Activated T-helper 1 cell treated with anti-CD3 and anti-CD28 coated beads, Interleukin-2, amount 50 U/mL, for 16 hours (primary cell): Measurements from ENCODE around the gene RERGL.
"Not testable (repeated sequence)": the region's sequence is repeated elsewhere in the genome, so short reads cannot be mapped to it uniquely, and the experiment has no call there.

ENCODE experiments used
- DNase-seq, 2 donors: peaks; one replicate each; pipeline ENCODE4 v3.0.0-alpha.2; 2020; ENCODE audit warnings: low read depth in 1 of 2, low spot score in 1 of 2

The RERGL gene, protein sequence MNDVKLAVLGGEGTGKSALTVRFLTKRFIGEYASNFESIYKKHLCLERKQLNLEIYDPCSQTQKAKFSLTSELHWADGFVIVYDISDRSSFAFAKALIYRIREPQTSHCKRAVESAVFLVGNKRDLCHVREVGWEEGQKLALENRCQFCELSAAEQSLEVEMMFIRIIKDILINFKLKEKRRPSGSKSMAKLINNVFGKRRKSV

DNA sequence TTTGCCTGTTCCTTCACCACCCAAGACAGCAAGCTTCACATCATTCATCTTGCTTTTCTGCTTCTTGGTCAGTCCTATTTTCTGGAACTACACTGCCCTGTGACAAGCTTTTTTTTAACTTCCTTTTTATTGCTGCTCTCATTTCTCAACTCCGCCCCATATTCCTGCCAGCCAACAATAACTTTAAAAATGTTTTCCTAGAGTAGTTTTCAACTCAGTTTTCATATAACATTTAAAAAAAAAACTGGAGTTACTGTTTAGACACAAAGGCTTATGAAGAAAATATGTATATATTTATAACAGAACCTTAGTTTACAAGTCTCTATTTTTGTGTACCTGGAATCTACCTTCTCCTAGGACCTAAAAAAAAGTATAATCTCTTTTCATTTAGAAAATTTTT is at the start of gene RERGL:
RERGL (minus strand) TSS at position 101 of the 400 bp plus-strand sequence; CDS start at position 48, 53 bp downstream.
- no peak for DNase-seq

DNA sequence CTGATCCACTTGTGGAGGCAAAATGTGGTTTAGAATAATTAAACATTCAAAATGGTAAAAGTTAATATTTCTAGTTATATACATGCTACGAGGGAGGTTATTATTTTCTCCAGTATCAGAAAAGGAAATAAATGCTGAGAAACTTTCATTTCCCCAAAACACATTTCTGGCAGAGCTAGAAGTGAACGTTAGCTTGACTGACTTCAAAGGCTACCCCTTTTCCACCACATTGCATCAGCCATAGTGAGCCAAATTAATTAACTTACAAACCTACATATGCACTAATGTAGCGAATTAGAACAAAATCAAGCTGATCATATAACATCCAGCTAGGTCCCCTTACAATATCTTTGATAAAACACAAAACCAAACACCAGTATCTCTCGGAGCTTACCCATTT is 49.3 kb upstream of the RERGL start:
- no peak for DNase-seq

DNA sequence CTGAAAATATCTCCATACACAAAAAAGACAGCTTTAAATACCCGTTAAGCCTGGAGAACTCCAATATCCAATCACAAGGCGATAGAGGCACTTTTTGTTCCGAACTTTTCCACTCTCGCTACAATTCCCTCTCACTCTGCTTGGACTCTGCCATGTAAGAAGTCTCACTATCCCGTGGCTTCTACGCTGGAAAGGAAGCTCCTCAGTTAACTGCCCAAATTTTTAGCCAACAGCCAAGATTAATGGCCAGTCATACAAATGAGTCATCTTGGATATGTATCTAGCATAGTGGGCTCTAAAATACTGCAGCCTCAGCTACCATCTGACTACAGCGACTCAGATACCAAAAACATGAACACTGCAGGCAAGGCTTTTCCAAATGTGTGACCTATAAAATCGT is 45.5 kb upstream of the RERGL start:
- DNase-seq, result no peak

DNA sequence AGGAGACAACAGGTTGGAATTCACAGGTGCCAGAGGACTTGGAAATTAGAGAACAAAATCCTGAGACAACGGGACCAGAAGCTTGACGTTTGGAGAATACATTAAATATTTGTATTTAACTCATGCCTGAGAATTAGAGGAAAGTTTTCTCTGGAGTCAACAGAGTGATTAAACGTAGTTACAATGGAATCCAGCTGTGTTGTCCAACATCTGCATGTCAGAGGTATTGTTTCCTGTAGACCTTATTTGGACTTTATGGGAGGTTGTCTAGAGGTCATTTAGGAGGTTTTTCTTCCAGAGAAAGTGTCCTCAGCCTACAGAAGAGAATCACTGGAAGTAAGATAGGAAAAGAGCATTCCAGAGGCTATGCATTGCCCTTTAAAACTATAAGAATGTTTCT is 45.1 kb upstream of the RERGL start:
- DNase-seq, result no peak

DNA sequence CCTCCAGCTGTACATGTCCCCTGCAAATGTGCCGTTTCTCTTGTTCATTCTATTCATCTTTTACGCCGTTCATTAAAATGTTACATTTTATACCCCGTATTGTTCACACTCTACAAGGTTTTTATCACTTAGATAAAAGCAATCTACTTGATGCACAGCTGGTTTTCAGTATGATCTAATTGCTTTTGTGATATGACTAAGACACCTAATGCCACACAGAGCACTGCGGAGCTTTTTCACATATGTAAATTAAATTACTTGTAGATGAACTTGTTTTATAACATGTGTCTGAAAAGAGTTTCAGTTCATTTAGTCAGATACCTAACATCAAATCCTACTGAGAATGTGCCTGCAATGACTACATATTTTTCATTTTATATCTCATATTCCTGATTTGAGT is 40.9 kb upstream of the RERGL start:
- DNase-seq, result no peak

DNA sequence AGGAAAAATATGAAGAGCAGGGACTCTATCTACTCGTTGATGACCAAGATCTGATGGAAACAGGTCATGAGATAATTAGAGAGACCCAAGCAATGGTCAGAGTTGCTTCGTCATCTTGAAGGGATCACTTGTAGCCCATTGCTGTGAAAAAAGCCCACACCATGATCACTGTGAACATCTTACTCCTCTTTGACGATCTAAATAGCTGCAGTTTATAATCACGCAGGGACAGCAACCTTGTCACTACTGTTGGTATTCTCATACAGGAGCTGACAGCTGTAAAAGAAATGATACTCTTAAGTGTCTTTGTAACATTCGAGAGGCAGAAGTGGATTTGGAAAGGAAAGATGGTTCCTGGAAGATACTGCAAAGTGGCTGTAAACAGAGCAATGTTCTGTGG is 33.7 kb upstream of the RERGL start:
- DNase-seq, result no peak

DNA sequence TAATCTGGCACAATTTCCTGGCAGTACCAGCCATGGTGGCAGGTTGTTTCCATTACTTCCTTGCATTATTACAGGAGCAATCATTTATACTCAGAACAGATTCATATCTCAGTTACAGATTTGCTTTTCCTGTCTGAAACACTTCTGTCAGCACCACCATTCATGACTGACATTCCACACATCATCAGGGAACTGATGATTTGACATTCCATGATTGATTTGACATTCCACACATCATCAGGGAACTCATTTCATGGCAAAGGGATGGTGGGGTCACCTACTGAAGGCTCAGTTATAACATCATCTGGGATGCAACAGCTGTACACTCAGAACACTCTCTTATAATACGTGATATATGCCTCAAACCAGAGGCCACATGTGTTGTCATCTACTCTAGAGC is 30.9 kb upstream of the RERGL start:
- DNase-seq, result no peak

DNA sequence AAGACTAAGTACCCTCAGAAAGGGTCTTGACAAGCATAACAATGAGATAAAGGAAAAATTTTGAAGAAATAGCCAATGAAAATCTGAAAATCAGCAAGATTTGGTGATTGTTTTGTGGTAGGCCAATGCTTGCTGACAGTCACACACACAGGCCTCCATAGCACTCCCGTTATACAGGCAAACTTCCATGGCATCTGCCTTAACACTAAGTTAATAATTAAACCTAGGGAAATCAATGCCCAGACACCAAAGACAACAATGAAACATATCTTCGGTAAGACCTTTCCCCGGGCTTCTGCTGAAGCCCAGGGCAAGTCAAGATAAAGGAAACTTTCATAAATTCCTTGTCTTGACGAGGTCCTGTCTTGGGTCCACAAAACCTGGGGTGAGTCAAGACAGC is 18.6 kb upstream of the RERGL start:
- no peak for DNase-seq

DNA sequence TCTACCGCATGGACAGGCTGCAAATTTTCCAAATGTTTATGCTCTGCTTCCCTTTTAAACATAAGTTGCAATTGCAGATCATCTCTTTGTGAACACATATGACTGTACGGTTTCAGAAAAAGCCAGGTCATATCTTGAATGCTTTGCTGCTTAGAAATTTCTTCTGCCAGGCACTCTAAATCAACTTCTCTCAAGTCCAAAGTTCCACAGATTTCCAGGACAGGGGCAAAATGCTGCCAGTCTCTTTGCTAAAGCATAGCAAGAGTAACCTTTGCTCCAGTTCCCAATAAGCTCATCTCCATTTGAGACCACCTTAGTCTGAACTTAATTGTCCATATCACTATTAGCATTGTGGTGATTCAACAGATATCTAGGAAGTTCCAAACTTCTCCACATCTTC is 13.6 kb upstream of the RERGL start:
- DNase-seq, result no peak

DNA sequence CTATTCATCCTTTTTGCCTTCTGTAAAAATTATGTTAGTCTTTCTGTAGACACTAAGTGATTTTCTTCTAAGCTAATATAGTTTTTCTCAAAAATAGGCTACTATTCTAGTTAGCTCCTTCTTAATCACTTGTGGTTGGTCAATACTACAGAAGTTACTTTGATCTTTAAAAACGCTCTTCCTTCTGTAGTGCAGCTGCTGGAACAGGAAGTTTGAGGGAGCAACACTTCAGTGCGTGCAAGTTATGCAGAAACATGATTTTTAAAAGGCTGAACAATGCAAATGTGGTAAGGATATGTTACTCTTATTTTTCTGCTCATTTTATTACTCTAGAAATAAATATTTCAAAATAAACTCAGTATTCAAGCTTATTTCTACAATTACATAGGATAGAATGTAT is 11.1 kb upstream of the RERGL start:
- DNase-seq, result no peak

DNA sequence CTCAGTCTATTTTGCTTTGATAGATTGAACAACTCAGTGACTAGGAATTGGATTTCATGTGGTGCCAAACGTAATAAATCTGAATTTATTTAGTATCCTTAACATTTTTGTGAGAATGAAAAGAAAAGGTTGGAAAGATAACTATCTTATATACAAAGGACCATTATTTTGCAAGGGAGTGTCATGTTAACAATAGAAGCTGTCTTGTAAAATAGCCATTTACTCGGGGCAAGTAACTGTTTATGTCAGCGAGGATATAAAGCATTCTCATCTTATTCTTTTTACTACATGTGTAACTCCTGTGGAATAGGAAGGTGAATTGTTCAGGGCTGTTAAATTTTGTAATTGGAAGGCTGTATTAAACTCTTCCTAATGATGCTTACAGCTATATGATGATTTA is 5.9 kb downstream of the RERGL start:
- DNase-seq, result no peak

DNA sequence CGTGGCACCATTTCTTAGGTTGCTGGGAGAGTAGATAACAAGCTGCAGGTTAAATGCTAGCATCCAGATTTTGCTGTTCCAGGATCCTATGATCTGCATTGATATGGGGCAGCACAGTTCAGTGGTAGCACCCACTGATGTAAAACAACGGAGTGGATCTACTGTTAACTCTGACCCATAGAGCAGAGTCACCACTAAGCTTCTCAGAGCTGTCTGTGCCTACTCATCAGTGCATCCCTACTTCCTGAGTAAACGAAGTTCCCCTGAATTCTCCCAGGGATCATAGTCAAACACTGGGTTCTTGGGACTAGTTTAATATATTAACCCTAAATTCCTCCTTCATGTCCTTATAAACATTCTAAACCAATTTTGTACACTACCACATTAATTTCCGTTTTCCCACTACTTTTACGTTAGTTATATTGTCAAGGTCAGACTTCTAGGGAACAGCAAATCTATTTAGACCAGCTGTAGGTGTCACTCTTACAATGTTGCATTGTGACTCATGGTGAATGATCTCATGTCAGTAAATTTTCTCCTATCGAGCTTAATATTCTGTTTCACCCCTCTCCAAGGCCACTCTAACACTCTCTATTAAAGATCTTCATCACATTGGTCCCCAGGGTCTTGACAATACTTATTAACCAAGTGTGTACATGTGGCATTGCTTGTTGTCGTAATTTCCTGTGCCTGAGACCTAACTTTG is 10.3 kb downstream of the RERGL start:
- no peak for DNase-seq

DNA sequence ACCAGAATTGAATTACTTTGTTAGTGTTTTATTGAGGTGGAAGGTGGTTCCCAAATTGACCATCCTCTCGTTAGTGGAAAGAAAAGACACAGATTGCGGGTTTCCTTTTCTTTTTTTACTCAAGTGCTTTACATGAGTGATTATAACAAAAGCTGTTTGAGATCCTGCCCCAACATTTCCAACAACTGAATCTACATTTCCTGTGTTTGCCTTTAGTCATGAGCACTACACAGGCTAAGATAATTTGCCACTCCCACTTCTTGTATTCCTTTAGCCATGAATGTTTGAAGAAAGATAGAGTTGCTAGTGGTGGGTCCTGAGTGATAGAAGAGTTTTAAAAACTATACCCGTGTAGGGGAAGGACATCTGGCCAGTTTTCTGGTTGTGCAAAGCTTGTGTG is 16.0 kb downstream of the RERGL start:
- no peak for DNase-seq

DNA sequence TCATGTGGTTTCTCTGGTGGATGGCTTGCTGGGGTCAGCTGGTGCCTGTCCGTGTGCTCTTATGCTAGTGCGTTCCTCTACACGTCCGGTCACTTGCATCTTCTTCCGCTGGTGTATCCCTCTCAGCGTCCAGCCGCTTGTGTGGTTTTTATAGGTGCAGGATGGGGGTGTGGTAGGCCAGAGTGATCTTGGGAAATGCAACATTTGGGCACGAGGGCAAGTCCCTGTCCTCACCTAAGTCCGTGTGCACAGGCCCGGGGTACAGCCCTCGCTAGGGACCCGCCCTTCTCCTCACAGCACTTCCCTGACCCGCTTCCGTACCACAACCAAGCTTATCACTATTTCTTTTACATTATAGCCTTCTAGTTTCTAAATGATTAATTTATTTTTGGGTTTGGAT is 17.3 kb downstream of the RERGL start:
- DNase-seq, result no peak

DNA sequence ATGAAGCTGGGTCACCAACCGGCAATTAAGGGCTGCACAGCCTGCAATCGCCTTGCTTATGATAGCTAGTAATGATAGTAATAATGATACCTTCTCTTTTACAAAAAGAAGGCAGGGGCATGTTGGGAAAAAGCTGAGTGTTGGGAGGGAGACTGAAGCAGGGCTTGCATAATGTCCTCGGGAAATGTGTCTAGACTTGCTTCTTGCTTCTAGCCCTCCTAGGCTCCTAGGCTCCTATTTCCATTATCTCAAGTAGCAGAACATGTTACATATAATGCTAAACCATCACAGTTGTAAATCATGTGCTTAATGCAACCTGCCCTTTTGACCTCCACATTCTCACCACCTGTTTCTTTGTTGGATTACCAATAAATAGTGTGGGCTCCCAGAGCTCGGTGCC is 18.7 kb downstream of the RERGL start:
- DNase-seq, result no peak

DNA sequence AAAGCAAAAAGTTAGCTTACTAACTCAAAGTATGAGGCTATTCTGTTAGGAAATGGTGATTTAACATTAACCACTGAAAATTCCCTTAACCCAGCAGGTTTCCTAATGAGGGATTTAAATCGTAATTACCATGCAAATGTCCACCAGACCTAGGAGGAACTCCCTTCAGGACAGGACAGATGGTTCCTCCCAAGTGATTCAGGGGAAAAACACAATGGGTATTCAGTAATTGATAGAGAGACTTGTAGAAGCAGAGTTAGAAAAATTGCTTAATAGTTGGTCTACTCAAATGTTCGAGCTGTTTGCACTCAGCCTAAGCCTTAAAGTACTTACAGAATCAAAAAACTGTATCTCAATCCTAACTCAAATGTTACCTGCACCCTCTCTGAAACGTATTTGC is 21.6 kb downstream of the RERGL start:
- no peak for DNase-seq

DNA sequence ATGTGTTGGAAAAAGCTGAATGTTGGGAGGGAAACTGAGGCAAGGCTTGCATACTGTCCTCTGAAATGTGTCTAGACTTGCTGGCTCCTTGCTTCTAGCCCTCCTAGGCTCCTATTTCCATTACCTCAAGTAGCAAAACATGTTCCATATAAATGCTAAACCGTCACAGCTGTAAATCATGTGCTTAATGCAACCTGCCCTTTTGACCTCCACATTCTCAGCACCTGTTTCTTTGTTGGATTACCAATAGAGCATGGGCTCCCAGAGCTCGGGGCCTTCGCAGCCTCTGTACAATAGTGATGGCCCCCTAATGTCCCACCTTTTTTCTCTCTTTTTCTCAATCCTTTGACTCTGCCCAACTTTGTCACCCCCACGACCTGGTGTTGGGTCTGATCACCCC is 23.3 kb downstream of the RERGL start:
- DNase-seq, result no peak

DNA sequence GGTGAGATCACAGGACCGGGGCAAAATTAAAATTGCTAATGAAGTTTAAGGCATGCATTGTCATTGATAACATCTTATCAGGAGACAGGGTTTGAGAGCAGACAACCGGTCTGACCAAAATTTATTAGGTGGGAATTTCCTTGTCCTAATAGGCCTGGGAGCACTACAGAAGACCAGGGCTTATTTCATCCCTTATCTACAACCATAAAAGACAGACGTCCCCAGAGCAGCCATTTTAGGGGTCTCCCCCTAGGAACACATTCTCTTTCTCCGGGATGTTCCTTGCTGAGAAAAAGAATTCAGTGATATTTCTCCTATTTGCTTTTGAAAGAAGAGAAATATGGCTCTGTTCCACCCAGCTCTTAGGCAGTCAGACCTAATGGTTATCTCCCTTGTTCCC is 27.1 kb downstream of the RERGL start:
- not testable (repeated sequence) for DNase-seq

DNA sequence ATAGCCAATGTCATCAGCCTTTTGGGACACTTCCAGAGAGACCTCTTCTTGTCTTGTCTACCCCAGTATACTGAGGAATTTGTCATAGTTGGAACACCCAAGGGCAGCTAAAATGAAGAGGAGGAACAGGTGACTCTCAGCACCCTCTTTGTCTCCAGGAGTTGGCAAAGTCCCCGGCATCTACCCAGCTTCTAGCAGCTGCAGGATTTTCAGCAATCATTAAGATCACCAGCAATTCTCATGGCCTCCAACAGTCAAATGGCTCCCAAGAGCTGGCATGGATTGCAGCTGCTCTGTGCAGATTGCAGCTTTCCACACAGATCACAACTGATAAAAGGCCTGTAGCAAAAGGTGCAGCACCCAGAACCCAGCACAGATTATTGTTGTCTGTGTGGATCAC is 32.9 kb downstream of the RERGL start:
- DNase-seq, result no peak

DNA sequence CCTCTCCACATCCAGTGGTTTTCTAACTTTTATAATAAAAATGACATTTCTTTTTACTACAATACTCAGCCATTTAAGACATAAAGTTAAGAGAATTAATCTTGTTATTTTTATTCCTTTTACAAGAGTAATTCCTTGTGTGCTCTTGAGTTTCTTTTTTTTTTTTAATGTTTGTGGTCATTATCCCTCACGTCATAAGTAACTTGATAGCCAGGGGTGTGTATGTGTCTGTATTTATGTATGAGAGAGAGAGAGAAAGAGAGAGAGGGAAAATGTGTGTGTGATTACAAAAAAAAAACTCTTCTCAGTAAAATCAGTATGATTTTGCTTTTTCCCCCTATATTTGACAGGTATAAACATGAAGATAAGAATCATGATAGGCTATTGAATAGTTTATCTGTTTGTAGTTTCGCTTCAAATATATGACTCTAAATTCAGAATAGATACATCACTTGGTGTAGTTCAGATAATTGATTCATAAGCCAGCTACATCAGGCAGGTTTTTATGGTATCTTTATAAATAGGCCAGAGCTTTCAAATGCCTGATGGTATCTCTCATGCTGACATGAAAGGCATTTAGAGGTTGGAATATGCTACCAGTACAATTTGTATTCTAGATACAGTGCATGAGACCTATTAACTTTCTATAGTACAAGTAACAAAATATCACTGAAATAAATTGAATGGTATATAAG is 34.9 kb downstream of the RERGL start:
- DNase-seq, result no peak

DNA sequence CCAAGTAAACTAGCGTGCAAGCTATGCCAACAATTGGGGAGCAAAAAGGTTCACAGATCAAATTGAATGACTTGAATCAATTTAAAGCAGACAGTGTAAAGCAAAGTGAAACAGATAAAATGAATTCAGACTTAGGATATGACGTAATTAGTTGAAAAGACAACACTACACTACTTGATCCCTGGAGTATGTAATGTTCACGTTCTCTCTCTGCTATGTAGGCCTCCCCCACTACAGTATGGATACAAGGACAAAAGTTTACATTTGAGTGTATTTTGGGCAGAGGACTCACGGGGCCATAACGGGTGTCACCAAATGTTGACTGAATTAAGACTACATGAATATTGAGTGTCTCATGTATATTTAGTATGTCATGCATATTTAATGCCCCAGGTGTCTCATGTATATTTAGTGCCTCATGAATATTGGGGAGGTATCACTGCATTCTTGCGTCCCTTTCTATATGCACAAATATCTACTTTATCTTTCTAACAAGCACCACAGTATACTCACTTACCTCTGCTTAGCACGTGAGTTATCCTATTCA is 44.5 kb downstream of the RERGL start:
- no peak for DNase-seq

DNA sequence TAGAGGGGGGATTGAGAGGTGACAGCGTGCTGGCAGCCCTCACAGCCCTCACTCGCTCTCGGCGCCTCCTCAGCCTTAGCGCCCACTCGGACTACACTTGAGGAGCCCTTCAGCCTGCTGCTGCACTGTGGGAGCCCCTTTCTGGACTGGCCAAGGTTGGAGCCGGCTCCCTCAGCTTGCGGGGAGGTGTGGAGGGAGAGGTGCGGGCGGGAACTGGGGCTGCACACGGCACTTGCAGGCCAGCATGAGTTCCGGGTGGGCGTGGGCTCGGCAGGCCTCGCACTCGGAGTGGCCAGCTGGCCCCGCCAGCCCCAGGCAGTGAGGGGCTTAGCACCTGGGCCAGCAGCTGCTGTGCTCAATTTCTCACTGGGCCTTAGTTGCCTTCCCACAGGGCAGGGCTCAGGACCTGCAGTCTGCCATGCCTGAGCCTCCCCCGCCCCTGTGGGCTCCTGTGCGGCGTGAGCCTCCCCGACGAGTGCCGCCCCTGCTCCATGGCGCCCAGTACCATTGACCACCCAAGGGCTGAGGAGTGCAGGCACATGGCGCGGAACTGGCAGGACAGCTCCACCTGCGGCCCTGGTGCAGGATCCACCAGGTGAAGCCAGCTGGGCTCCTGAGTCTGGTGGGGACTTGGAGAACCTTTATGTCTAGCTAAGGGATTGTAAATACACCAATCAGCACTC is 49.8 kb downstream of the RERGL start:
- not testable (repeated sequence) for DNase-seq
